HG03432 (cell line): ENCODE data around the gene SHISAL1.
"Not testable (repeated sequence)": the region's sequence is repeated elsewhere in the genome, so short reads cannot be mapped to it uniquely, and the experiment has no call there.

Experiments
- ATAC-seq: cut with Tn5 transposase; IDR thresholded peaks from one replicate; pipeline ENCODE4 v1.9.1; 2021; ENCODE audit warnings: mild to moderate bottlenecking, moderate library complexity; ENCODE audit not compliant: unreplicated experiment

SHISAL1 gene

DNA sequence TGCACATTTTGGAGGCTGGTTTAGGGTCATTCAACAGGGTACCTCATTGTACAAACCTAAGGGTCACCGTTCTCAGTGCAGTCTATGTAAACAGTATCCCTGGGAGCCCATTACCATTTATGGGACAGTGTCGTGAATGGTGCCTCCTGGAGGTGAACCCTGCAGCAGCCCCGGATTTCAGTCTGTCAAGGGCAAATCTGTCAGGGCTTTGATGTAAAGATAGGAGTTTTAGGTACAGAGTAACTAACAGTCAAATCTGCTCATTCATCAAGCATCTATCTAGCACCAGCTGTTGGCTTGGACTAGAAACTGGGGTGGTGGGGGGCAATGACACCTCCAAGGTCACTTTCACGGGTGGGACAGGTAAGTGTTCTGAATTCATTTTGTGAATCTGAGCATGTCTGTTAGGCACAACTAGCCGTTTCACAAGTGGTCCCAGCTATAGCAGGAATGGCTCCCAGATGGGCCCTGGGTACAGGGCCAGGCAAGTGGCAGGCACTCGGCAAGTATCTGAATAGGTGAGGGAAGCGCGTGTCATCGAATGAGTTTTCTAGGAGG is 68.4 kb downstream of the SHISAL1 start:
- ATAC-seq, result no peak

DNA sequence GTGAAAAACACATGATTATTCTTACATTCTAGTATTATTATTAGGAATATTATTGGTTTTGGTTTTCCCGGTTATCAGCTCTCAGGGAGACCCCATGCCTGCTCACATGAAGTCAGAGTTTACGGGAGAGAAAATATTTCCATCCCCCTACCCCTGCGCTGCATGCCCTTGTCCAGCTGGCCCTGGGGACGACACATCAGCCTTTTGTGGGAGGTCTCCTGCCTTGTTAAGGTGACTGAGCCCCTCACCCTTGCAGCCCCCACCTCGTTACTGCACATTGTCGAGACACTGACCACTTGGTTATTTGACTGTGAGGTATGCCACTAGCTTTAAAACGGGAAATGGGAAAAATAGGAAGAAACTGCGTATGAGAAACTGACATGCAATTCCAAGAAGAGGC is 69.0 kb downstream of the SHISAL1 start:
- no peak for ATAC-seq

DNA sequence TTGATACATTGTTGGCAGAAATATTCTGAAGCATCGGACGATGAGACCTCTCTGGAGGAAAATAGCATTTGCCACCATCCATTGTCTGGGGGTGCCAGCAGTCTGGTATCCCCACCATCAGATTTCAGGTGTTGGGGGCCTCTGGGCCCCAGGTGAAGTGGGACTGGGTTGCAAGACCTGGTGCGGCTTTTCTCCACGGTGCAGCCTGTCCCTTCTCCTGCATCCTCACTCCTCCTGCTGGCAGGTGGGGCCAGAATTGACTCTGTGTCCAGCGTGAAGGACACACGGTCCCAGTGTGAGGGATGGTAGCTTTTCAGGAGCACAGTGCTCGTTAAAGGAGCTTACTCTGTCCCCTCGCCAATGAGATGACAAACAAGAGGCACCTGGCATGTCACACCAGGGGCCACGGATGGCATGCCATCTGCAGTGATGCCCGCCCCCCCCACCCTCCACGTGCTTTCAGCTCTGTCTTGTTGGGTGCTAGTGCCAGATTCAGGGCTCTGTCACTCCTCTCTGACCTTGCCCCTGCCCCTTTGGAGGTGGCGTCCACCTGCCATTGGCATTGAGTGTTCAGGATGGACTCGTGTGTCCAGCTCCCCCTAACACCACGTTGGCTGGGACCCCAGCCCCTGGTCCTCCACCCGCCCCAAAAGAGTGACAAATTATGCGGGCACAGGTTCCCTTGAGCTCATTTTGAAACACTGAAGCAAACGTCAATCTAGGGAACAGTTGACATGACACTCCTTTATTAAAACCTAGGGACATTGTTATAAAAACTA is 69.6 kb downstream of the SHISAL1 start:
- no peak for ATAC-seq

DNA sequence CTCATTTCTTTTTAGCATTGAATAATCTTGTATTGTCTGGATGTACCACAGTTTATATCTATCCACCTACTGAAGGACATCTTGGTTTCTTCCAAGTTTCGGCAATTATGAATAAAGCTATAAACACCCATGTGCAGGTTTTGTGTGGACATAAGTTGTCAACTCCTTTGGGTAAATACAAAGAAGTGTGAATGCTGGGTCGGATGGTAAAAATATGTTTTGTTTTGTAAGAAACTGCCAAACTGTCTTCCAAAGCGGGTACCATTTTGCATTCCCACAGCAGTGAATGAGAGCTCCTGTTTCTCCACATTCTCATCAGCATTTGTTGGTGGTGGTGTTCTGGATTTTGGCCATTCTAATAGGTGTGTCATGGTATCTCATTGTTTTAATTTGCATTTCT is 71.6 kb downstream of the SHISAL1 start:
- not testable (repeated sequence) for ATAC-seq

DNA sequence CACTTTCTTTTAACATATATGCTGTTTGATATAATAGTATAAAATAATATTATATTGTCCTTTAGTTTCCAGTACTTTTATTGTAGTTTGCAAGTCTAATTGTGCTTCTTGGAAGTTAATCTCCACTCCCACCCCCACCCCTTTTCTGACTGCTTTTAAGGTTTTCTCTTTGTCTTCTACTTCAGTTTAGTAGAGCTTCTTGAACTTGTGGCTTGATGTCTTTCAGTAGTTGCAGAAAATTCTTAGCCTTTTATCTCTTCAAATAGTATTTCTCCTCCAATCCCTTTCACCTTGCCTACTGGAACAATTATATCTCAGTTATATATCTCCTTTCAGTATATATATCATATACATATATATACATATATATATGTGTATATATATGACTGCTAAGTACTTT is 75.5 kb downstream of the SHISAL1 start:
- no peak for ATAC-seq

DNA sequence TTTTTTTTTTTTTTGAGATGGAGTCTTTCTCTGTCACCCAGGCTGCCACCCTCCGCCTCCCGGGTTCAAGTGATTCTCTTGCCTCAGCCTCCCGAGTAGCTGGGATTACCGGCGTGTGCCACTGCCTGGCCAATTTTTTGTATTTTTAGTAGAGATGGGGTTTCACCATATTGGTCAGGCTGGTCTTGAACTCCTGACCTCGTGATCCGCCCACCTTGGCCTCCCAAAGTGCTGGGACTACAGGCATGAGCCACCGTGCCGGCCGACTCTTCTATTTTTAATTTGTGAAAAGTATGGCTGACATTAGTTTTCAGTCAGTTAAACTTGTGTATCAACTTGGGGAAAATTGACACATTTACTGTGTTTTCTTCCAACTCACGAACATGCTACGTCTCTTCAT is 78.4 kb downstream of the SHISAL1 start:
- not testable (repeated sequence) for ATAC-seq

DNA sequence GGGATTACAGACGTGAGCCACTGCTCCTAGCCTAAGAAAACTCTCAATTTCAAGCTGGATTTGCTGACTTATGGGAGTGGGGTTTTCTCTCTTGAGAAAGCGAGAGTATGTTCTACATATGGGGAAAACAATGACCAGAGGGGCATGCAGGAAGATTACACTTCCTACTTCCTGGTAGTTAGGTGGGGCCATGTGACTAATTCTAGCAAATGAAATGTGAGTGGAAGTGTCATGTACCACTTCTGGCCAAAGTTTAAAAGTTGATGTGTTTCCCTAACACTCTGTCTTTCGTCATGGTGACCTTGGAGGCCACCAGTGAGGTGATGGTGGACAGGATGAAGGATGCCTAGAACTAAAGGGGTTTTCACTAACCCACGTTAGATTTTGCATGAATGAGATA is 81.5 kb downstream of the SHISAL1 start:
- ATAC-seq, result no peak

DNA sequence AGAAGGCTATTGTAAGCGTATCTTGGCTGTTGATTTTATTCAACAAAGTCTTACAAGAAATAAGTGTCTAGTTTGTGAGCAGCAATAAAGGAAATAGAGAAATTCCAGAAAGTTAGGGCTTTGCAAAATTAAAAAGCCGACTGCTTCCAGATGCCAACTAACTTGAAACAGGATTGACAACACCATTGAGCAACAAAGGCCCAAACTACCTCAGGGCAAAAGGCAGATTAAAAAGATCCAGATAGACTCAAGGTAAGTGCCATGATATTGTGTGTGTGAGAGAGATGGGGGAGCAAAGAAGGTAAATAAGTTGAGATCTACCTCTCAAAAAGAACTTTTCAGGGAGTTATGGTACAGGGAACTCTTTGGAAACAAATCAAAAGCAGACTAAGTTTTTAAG is 82.9 kb downstream of the SHISAL1 start:
- no peak for ATAC-seq

DNA sequence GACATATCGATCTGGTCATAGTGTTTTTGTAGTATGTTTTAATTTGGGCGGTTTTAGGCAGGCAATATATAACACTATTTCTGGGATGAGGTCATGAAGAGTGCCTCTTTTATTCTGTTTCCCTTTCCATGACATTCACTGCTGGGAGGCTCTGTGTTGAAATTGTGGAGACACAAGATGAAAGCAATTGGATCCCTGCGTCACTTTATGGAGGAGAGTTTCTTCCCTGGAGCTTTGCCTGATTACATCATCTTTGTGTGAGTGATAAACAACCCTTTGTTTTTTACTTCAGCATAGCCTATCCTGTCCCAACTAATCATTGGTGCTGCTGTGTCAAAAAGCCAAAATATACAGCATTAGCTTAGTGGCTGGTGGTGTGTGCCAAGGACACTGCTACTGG is 83.4 kb downstream of the SHISAL1 start:
- ATAC-seq, result no peak

DNA sequence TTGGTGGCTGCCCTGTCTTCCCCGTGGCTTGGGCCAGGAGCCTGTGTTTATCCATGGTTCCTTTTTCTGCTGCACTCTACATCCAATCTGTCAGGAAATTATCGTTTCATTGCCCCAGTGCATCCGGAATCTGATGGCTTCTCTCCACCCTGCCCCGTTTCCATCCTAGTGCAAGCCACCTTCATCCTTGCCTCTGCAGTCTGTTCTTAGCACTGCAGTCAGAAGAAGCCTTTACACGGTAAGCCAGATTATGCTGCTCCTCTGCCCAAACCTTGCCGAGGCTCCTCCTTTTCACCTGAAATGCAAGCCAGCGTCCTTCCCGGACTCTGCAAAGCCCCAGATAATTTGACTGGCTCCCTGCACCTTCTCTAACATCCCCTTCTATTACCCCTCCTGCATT is 86.9 kb downstream of the SHISAL1 start:
- no peak for ATAC-seq

DNA sequence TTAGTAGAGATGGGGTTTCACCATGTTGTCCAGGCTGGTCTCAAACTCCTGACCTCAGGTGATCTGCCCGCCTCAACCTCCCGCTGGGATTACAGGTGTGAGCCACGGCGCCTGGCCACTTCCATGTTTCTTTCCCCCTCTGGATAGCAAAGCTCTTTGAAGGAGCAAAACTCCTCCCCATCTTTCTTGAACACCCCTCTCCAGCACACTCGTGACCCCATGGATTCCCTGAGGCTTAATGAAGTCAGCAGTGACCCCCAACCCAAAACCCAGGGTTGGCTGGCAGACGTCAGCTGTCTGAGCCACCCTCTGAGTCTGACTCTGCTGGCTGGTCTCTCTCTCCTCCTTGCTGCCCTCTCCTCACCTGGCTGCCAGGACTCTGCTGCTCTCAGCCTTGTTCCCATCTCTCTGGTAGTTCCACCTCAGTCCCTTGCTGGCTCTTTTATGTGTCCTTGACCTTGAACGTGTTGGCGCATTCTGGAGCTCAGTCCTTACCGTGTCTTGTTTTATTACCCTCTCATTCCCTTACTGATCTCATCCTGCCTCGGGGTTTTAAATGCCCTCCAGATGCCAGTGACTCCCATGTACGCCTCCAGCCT is 87.6 kb downstream of the SHISAL1 start:
- ATAC-seq, result no peak

DNA sequence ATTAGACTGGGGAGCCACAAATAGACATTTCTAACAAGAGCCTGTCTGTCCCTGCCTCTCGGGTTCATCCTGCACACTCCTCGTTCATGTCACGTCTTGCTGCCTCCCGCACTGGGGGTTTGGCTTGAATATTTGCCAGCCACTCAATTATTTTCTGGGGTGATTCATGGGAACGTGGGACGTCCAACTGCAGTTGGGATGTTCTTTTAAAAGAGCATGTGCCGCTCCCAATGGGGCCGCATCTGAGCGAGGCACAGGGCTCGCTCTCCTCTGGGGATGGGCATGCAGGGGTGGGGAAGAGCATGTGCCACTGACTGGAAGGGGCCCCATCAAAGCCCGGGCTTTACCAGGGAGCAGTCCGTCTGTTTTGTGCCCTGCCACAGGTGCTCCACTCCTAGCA is 88.6 kb downstream of the SHISAL1 start:
- ATAC-seq, result no peak

DNA sequence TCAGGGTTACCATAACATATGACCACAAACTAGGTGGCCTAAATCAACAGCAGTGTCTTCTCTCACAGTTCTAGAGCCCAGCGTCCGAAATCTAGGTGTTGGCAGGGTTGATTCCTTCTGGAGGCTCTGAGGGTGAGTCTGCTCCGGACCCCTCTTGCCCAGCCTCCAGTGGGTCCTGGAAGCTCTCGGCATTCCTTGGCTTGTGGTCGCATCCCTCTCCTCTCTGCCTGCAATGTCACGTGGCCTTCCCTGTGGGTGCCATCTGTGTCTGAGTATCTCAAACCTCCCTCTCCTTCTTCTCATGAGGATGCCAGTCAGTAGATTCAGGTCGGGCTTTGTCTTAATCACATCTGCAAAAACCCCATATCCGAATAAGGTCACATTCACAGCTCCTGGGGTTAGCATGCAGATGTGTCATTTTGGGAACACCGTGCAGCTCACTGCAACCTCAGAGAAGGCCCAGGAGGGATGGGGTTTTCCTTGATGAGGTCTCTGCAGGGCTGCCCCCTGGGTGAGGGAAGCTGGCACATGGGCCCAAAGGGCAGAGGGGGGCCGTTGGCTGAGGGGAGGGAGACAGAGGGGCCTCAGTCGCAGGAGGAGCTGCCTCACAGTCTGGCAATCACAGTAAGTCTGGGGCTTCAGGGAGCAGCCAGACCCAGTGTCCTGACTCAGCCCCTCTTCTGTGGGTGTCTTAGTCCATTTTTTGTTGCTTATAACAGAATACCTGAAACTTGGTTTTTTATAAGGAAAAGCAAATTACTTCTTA is 90.9 kb downstream of the SHISAL1 start:
- no peak for ATAC-seq

DNA sequence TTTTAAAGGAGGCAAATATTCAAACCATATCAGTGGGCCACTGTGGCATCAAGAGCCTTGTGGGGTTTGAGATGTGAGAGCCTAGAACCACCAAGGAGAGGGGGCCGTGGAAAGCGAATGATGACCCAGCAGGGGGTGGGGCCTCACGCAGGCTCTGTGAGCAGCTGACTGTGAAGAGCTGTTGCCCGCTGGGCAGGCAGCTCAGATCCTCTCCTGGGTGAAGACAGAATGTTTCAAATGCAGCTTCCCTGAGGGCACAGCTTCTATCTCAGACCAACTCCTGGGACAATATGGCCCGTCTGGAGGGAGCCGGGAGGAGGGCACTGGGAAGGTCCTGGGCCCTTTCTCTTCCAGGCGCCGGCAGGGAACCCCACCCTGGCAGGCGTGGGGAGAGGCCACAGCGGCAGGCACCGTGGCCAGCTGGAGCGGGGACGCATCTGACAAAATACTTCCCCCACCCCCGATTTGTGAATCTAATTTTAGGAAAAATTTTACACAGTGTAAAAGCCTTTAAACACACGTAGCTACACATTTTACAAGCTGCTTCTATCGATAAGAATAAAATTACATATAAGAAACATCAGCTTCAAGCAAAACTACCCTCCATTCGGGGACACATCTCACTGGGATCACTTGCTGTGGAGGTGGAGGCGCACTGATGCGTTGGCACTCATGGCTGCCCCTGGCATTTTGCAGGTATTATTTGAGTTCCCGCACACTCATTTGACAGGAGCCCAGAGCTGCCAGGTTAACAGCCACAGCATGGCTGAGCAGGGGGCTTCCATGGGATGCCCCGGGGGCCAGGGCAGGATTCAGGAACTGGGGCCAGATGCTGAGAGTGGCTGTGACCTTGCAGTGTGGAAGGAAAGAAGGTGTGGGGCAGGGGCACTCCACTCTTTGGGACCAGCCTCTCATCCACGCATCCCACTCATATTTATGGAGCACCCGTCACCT is 91.7 kb downstream of the SHISAL1 start:
- no peak for ATAC-seq

DNA sequence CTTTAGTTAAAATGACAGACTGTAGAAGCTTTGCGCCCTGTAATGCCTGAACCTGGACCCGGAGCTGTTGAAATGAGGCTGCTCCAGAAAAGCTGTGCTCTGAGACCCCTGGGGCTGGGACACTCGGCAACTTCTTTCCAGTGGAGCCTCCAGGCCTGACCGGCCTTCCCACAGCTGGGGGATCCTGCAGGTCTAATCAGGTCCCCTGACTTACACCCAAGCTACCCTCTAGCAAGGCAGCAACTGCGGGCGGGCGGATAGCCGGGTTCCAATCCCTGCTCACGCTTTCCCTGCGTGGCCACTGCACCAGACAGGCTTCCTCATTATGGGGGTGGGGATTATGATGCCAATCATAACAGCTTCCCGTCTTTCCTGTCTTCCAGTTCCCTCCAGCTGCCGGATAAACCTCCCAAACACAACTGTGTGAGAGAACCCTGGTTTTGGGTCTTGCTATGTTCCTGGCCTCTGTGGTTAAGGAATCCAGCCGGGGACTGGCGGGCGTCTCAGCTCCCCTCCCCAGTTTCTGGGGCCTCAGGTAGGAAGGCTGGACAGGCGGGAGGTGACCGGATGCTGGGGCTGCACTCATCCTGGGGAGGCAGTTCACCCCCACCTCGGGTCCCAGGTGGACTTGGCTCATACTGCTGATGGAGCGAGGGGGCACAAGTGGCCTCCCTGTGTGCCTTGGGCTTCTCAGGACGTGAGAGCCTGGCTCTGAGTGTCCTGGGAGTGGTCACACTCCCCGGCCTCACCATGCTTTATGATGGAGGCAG is 93.5 kb downstream of the SHISAL1 start:
- no peak for ATAC-seq

DNA sequence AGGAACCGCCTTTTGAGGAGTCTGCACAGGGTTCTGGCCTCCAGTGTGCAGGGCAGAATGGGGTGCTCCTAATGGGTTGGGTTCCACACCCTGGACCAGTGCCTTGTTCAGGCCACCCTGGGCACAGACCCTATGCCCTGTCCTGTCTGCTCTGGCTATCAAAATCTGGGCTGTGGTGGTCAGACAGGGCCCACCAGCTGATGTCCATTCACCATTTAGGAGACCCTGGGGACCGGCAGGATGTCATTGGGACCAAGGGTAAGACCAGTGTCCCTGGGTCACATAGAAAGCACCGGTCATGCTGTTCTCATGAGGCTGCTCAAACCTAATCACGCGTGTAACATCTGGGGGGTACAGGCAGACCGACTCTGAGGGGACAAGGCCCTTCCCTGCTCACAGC is 94.7 kb downstream of the SHISAL1 start:
- ATAC-seq, result no peak

DNA sequence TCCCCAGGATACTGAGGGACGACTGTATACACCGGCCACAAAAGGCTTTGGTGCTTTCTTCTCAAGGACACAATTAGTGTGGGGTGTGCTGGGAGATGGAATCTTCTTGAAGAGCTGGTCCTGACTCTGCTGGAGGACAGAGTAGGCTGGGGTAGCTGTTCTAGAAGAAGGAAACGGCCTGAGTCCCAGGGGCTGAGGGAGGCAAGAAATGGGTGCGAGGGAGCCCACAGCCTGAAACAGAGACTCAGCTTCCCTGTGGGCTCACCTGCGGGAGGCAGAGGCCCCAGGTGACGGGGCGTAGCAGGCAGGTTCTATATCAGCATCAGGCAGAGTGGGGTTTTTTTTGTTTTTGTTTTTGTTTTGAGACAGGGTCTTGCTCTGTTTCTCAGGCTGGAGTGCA is 95.4 kb downstream of the SHISAL1 start:
- ATAC-seq, result no peak

DNA sequence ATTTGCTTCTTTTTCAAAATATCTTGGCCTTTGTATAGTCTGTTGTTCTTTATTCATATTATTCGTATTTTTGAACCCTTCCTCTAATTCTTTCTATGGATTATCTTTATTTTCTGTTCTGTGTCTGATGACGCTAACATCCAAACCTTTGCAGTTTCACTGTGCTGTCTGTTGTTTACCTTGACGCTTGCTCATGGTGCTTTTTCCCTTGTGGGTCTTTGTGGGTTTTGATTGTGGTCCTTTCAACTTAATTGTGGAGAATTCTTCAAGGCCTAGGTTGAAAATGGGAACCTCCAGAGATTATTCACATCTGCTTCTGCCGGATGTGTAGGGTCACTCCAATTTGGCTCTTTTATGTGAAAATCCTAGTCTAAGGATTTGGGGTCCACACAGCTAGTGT is 97.5 kb downstream of the SHISAL1 start:
- ATAC-seq, result no peak

DNA sequence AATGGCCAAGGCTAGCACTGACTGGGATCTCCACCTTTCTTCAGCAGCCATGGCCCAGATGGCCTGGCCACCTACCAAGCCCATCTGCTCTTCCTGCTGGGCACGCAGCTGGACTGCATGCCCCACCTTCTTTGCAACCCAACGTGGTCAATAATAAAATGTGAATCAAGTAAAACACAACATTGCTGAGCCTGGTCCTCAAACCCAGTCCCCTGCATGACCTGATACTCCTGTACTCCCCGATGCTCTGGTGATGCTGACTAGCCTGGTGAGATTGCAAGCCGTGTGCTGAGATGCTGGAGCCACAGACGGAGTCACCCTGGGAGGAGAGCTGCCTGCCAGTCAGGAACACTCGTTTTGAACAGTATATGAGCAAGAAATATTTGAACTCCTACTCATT is 98.0 kb downstream of the SHISAL1 start:
- ATAC-seq, result no peak

DNA sequence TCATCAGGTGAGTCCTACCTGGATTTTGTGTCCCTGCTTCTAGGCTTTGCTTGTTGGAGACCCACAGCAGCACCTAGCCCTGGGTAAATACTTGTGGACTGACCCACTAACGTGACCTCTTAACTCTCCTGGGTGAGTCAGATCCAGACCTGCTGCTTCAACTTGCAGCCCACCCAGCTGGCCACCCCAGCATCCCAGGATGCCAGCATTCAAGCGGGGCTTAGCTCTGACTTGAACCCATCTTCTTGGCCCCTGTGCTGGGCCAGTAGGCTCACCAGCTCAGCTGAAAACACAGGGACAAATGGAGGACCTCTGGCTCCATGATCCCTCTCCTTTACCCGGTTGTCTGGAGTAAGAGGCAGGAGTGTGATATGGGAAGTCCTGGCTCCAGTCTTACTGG is 98.6 kb downstream of the SHISAL1 start:
- ATAC-seq, result no peak
